ENCODE data around the gene NMUR1. TPM values are rescaled to one million over a fixed set of nuclear protein-coding genes. Genes with fewer than 3 reads are reported as not detected.

Gene NMUR1
- total and polyA plus RNA-seq, 2 donors (not counting 3 experiments of a cell fraction or from before 2014, with no cell fraction given), result not detected

DNA sequence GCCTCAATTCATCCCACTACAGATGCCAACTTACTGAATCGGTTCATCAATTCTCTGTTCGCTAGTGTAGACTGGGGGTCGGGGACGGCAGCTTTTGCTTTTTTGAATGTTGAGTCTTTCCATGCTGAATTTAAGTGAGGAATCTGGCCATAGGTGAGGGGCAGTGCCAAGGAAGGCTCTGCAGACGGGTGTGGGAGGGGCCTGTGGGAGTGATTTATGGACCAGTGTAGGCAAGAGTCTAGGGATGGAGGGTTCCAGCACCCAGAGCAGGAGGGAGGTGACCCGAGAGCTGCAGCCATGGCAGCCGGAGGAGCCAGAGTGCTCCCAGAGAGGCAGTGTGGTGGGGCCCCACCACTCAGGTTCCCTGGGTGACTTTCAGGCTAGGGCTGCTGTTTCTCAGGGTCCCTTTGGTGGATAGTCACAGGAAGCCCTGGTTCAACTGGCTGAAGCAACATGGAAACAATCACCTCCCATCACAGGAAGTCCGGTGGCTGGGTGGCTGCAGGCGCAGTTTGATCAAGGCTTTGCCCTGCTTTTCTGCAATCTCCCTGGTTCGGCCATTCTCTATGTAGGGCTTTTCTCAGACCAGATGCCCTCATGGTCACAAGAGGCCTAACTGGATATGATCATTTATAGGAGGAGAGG lies 45.5 kb upstream of the NMUR1 start:
- Histone ChIP-seq H3K27ac (ENCODE audit: insufficient read depth, low read depth, low read length) (no peak overlapping the region), H2AFZ (ENCODE audit: low read depth, low read length) (no peak overlapping the region), H3K36me3 (ENCODE audit: control insufficient read depth in 2 of 2, extremely low read depth in 1 of 2, insufficient read depth in 2 of 2, low read length in 2 of 2) (no peaks in the 10 kb centered on the region), H3K9ac (replicated peaks; ENCODE audit: extremely low read depth, insufficient read depth, low read length) (no peak overlapping the region), H3K27me3 (ENCODE audit: control insufficient read depth in 2 of 2, insufficient read depth in 2 of 2, low read length in 2 of 2) (no peaks in the 10 kb centered on the region), H3K9me3 (replicated peaks; ENCODE audit: control insufficient read depth, insufficient read depth, low read length) (no peaks in the 10 kb centered on the region), H3K4me3 (replicated peaks in 1 of 3; ENCODE audit: insufficient read depth in 1 of 3, low read depth in 1 of 3, low read length in 3 of 3) (no peak overlapping the region), H4K20me1 (replicated peaks; ENCODE audit: control insufficient read depth, extremely low read depth, insufficient read depth, low read length) (no peaks in the 10 kb centered on the region), H3K79me2 (ENCODE audit: control insufficient read depth, insufficient read depth, low read length) (no peaks in the 10 kb centered on the region), H3K9me1 (replicated peaks; ENCODE audit: control insufficient read depth, extremely low read depth, insufficient read depth, low read length) (no peaks in the 10 kb centered on the region), H3K4me1 (ENCODE audit: control insufficient read depth, extremely low read depth, insufficient read depth, low read length) (no peaks in the 10 kb centered on the region), H3K4me2 (ENCODE audit: insufficient read depth, low read length) (no peak overlapping the region)
- intact Hi-C loops (cut with micrococcal nuclease), result no loop called here
- FAIRE-seq (no peak), DNase-seq (ENCODE audit: low read depth, low spot score) (no peak)
- TF ChIP-seq POLR2AphosphoS5 (IDR thresholded peaks at IDR 0.05; ENCODE audit: insufficient read depth, low read depth, low read length), result no peak
- TF ChIP-seq POLR2A (IDR thresholded peaks at IDR 0.05; ENCODE audit: low read depth, low read length), result no peak
- TF ChIP-seq, protein P1, sequence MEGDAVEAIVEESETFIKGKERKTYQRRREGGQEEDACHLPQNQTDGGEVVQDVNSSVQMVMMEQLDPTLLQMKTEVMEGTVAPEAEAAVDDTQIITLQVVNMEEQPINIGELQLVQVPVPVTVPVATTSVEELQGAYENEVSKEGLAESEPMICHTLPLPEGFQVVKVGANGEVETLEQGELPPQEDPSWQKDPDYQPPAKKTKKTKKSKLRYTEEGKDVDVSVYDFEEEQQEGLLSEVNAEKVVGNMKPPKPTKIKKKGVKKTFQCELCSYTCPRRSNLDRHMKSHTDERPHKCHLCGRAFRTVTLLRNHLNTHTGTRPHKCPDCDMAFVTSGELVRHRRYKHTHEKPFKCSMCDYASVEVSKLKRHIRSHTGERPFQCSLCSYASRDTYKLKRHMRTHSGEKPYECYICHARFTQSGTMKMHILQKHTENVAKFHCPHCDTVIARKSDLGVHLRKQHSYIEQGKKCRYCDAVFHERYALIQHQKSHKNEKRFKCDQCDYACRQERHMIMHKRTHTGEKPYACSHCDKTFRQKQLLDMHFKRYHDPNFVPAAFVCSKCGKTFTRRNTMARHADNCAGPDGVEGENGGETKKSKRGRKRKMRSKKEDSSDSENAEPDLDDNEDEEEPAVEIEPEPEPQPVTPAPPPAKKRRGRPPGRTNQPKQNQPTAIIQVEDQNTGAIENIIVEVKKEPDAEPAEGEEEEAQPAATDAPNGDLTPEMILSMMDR (IDR thresholded peaks at IDR 0.05; ENCODE audit: extremely low read depth in 1 of 2, insufficient read depth in 1 of 2, low read depth in 1 of 2, low read length in 2 of 2), result no peak
- no peak for TF ChIP-seq JUN (IDR thresholded peaks at IDR 0.05; ENCODE audit: borderline replicate concordance, insufficient read depth, insufficient read length, low read depth)
- no peak for TF ChIP-seq EZH2 (IDR thresholded peaks at IDR 0.05; ENCODE audit: borderline replicate concordance, low read depth, low read length, severe bottlenecking)
- TF ChIP-seq MAX (IDR thresholded peaks at IDR 0.05; ENCODE audit: insufficient read depth, insufficient read length), result no peak
- no peak for TF ChIP-seq GATA2 (IDR thresholded peaks at IDR 0.05; ENCODE audit: insufficient read depth, insufficient read length, low read depth, low read length)
- TF ChIP-seq MYC (IDR thresholded peaks at IDR 0.05; ENCODE audit: low read depth, low read length), result no peak
- no peak for TF ChIP-seq FOS (IDR thresholded peaks at IDR 0.05; ENCODE audit: borderline replicate concordance, insufficient read depth, low read length)
- dilution Hi-C loops (cut with MboI; ENCODE audit: extremely low pct_ligation_motif_present, low sequenced_read_pairs), result no loop called here
- BruUV-seq (replicated peaks), result no TSS peak
- ChIA-PET POLR2A (no interaction called here), CTCF (interaction anchor here (1.4 kb wide), 1 partner anchor 26 kb away, joined by 5 read pairs; no protein-coding TSS in a partner anchor)
